Measurements from ENCODE around the gene NUCB1. TPM values are rescaled to one million over a fixed set of nuclear protein-coding genes. Genes with fewer than 3 reads are reported as not detected.

The NUCB1 gene
- total and polyA plus RNA-seq, 9 of the 15 experiments (the other 6 are each of a cell fraction or from before 2014, with no cell fraction given): 3.1 to 153 (median 71.7) TPM

GRCh38 chr19:48874303-48875135, 25.6 kb upstream of the NUCB1 start:
- Histone ChIP-seq H3K9me3 (replicated peaks; ENCODE audit: control insufficient read depth, insufficient read depth, low read depth, low read length) (no peaks in the 10 kb centered on the region), H3K9me1 (ENCODE audit: control insufficient read depth, insufficient read depth, low read length) (no peaks in the 10 kb centered on the region), H3K9ac (ENCODE audit: insufficient read depth in 1 of 2, low read depth in 2 of 2, low read length in 2 of 2) (peak overlapping the region; percentile 91 to 92), H4K20me1 (replicated peaks; ENCODE audit: control insufficient read depth, insufficient read depth, low read length) (peaks cover 37% of the 10 kb centered on the region), H3K27me3 (ENCODE audit: control insufficient read depth in 2 of 2, insufficient read depth in 2 of 2, low read length in 2 of 2) (no peaks in the 10 kb centered on the region), H3K4me3 (peak overlapping the region; percentile 87), H2AFZ (ENCODE audit: low read depth, low read length) (no peak overlapping the region), H3K27ac (ENCODE audit: extremely low read depth, low read depth, low read length) (peak overlapping the region; percentile 94), H3K4me2 (ENCODE audit: insufficient read depth, low read length) (peak overlapping the region; percentile 95), H3K79me2 (ENCODE audit: control insufficient read depth, insufficient read depth, low read length) (peaks cover 56% of the 10 kb centered on the region), H3K4me1 (replicated peaks in 1 of 2; ENCODE audit: control insufficient read depth in 2 of 2, insufficient read depth in 2 of 2, low read length in 2 of 2) (peaks cover 18 to 39% of the 10 kb centered on the region in 2 experiments), H3K36me3 (ENCODE audit: control insufficient read depth, insufficient read depth, low read length) (peaks cover 42% of the 10 kb centered on the region)
- in situ Hi-C loops (cut with MboI) (loop anchor here (10.0 kb wide), 1 partner anchor 90 kb away; the partner anchor contains the start of gene FTL), intact Hi-C loops (cut with micrococcal nuclease) (no loop called here)
- no TSS peak for BruUV-seq (replicated peaks)
- WGBS (ENCODE audit: insufficient coverage, low coverage, missing lambda C conversion rate): 2% methylated on average over 16 of the region's 17 CpGs
- FAIRE-seq (peak; percentile 74), ATAC-seq (no peak), DNase-seq (ENCODE audit: extremely low read depth in 1 of 4, low spot score in 3 of 4) (peak; percentile 38 to 77 (median 52))
- ChIA-PET CTCF (ENCODE audit: low intra/inter-chr PET ratio) (interaction anchor here (0.6 to 1.1 kb wide), 2 partner anchors 97 to 147 kb away, joined by 3 to 4 read pairs; no protein-coding TSS in a partner anchor), POLR2A (interaction anchor here (0.5 to 12.2 kb wide), 33 partner anchors 10 to 717 kb away, joined by 3 to 439 read pairs (median 5); partner anchors contain the start of genes BAX, BCAT2, FTL and GYS1)
- 0 out of 2 replicates have a peak, but pooled peaks have one; percentile 36 for TF ChIP-seq HLTF (IDR thresholded peaks at IDR 0.05)
- TF ChIP-seq RBM17 (IDR thresholded peaks at IDR 0.05; ENCODE audit: borderline replicate concordance, low read depth, low read length): no peak
- TF ChIP-seq, protein P1, sequence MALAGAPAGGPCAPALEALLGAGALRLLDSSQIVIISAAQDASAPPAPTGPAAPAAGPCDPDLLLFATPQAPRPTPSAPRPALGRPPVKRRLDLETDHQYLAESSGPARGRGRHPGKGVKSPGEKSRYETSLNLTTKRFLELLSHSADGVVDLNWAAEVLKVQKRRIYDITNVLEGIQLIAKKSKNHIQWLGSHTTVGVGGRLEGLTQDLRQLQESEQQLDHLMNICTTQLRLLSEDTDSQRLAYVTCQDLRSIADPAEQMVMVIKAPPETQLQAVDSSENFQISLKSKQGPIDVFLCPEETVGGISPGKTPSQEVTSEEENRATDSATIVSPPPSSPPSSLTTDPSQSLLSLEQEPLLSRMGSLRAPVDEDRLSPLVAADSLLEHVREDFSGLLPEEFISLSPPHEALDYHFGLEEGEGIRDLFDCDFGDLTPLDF (CRISPR knock-in tag; IDR thresholded peaks at IDR 0.05): no peak
- 0 out of 4 replicates have a peak, but pooled peaks of 1 of the 2 experiments have one; percentile 24 for TF ChIP-seq TEAD1 (CRISPR knock-in tag; IDR thresholded peaks at IDR 0.05)
- TF ChIP-seq HDAC2 (IDR thresholded peaks at IDR 0.05): no peak
- TF ChIP-seq, protein P2, sequence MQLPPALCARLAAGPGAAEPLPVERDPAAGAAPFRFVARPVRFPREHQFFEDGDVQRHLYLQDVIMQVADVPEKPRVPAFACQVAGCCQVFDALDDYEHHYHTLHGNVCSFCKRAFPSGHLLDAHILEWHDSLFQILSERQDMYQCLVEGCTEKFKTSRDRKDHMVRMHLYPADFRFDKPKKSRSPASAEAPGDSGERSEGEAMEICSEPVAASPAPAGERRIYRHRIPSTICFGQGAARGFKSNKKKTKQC (CRISPR knock-in tag; IDR thresholded peaks at IDR 0.05): no peak
- TF ChIP-seq OTX1 (CRISPR knock-in tag; IDR thresholded peaks at IDR 0.05): peak; percentile 75; the same call in 1 of the 2 replicates
- TF ChIP-seq ZNF551 (CRISPR knock-in tag; IDR thresholded peaks at IDR 0.05): no peak
- peak in 1 of 2 experiments; percentile 62; a peak in 2 of 4 replicates for TF ChIP-seq SIN3A (IDR thresholded peaks at IDR 0.05; ENCODE audit: borderline replicate concordance in 2 of 2, control insufficient read depth in 1 of 2, low read depth in 2 of 2, low read length in 2 of 2)
- no peak for TF ChIP-seq SNRNP70 (optimal IDR thresholded peaks at IDR 0.05; ENCODE audit: low read depth, low read length)
- TF ChIP-seq ZNF707 (CRISPR knock-in tag; conservative IDR thresholded peaks at IDR 0.05): 0 out of 2 replicates have a peak, but pooled peaks have one; percentile 45
- TF ChIP-seq FOXP4 (CRISPR knock-in tag; IDR thresholded peaks at IDR 0.05; ENCODE audit: borderline replicate concordance): no peak
- peak; percentile 36; the same call in 1 of the 2 replicates for TF ChIP-seq NKRF (IDR thresholded peaks at IDR 0.05; ENCODE audit: borderline replicate concordance)
- 0 out of 4 replicates have a peak, but pooled peaks of 1 of the 2 experiments have one; percentile 11 for TF ChIP-seq MAZ (CRISPR knock-in tag; conservative IDR thresholded peaks at IDR 0.05 in 1 of 2, IDR thresholded peaks at IDR 0.05 in 1 of 2)
